NCI-H2171 treated with DMSO at 0.1 percent for 48 hours (cell line): ENCODE results near the gene OR10H1.
"Not testable (repeated sequence)": the region's sequence is repeated elsewhere in the genome, so short reads cannot be mapped to it uniquely, and the experiment has no call there.

Source experiments
- DNase-seq: peaks from one replicate; lab custom pipeline; 2025; lab: John Stamatoyannopoulos, UW

The OR10H1 gene

DNA sequence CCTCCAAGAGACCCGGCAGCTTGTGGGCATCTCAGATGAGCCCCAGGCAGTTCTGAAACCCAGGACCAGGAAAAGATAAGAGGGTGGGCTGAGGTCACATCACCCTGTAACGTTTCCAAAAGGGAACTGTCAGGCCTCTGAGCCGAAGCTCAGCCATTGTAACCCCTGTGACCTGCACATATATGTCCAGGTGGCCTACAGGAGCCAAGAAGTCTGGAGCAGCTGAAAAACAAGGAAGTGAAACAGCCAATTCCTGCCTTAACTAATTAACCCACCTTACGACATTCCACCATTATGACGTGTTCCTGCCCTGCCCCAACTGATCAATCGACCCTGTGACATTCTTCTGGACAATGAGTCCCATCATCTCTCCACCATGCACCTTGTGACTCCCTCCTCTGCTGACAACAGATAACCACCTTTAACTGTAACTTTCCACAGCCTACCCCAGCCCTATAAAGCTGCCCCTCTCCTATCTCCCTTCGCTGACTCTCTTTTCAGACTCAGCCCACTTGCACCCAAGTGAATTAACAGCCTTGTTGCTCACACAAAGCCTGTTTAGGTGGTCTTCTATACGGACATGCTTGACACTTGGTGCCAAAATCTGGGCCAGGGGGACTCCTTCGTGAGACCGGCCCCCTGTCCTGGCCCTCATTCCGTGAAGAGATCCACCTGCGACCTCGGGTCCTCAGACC is 13.3 kb upstream of the OR10H1 start:
- DNase-seq, result not testable (repeated sequence)

DNA sequence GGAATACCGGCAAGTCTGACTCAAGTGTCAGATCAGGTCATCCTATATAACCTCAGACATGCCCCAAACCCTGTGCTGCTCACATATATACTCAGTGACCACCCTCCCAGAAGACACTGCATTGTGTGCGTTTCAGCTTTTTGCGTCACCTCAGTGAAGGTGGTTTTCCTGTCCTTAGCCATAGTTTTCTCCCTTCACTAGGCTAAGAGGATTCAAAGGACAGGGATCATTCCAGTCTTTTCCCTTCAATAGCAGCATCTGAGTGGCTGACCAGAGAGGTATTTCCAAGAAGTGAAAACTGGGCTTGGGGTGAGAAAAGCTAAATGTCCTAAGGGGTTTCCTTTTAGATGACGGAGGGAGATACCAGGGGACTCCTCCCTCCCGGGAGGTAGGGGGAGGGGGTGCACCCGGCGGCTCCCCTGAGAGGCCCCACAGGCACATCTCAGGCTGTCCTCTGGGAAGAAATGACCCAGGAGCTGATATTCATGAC is 12.7 kb upstream of the OR10H1 start:
- no peak for DNase-seq

DNA sequence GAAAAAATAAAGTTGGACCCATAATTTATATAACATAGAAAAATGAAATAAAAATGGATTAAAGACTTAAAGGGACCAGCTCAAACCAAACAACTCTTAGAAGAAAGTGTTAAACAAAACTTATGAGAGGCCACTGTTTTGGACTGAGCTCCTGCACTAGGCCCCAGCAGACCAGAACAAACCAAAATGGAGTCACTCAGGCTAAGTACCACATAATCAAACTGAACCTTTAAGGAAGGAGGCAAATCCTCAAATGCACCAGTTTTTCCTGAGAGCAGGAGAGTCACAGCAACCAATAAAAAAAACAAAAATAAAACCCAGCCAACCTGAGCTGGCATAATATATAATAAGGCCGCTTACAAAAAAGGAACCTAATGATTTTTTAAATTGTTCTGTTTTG is 10.3 kb upstream of the OR10H1 start:
- DNase-seq, result no peak

DNA sequence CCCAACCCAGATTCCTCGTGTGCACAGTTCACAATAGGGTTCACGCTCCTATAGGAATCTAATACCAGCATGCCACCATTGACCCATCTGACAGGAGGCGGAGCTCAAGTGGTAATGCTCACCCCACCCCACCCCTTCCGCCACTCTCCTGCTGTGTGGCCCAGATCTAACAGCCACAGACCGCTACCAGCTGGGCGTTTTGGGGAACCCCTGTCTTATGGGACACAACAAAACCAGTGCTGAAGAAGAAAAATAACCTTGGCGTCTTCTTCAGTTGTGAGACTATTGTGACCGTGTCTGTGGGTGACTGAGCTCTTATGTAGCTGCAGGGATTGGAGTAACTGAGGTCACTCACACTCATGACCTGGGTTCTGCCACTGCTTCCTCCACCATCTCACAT is 5.2 kb upstream of the OR10H1 start:
- DNase-seq, result no peak

DNA sequence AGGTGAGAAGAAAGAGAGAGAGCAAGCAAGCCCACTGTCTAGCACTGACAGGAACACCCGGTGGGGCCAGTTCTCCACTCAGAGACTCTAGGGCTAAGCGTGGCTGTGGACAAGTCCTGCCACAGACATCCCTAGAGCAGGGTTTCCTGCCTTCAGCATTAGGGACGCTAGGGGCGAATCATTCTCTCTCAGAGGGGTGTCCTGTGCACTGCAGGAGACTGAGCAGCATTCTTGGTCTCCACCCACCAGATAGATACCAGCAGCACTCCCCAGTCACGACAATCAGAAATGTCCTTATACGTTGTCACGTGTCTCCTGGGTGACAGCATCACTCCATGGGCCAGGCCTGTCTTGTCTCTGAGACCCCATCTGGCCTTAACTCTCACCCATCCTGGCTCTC is 1.5 kb downstream of the OR10H1 start:
- no peak for DNase-seq

DNA sequence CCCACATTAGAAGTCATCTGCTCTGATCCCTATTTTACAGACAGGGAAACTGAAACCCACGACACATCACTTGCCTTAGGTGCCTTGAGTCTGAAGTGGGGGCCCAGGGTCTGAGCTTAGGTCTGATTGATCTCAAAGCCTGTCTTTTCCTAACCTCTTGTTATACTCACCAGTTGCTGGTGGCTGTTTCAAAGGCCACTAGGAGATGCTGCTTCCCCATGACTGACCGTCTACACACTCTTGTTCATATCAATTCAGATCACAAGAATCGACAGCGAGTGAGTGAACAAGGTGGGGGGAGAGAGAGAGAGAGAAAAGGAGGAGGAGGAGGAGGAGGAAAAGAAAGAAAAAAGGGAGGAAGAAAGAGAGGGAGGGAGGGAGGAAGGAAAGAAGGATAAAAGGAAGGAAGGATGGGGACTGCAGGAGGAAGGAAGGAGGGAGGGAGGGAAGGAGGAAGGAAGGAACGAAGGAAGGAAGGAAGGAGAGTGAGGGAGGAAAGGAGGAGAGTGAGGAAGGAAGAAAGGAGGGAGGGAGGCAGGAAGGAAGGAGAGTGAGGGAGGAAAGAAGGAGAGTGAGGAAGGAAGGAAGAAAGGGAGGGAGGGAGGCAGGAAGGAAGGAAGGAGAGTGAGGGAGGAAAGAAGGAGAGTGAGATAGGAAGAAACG is 3.3 kb downstream of the OR10H1 start:
- no peak for DNase-seq

DNA sequence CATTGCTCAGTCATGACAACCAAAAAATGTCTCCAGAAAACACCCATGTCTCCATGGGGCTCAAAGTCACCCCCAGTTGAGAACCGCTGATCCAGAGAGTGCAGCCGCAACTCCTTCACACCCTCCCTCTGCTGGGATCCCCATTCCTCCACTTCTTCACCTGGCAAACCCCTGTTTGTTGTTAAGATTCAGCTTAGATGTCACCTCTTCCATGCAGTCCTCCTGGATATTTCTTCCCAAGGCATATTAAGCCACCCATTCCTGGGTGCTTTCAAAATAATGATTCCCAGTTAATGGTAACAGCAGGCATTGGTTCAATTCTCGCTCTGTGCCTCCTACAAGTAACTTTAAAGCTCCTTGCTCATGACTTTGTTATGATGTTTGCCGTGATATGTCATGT is 4.0 kb downstream of the OR10H1 start:
- no peak for DNase-seq

DNA sequence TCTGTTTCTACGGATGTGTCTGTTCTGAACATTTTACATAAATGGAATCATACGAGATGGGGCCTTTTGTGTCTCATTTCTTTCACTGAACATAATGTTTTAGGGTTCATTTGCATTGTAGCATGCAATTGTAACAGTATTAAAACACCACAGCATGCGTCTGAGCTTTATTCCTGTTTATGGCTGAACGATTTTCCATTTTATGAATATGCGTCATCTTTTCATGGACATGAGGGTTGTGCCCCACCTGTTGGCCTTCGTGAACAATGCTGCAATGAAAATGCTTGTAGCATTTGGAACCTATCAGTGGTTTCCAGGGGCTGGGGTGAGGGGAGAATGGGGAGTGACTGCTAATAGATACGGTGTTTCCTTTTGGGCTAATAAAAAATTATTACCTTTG is 5.1 kb downstream of the OR10H1 start:
- DNase-seq, result no peak

DNA sequence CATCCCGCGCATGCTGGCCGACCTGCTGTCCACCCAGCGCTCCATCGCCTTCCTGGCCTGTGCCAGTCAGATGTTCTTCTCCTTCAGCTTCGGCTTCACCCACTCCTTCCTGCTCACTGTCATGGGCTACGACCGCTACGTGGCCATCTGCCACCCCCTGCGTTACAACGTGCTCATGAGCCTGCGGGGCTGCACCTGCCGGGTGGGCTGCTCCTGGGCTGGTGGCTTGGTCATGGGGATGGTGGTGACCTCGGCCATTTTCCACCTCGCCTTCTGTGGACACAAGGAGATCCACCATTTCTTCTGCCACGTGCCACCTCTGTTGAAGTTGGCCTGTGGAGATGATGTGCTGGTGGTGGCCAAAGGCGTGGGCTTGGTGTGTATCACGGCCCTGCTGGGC is 21.2 kb downstream of the OR10H1 start:
- DNase-seq, result not testable (repeated sequence)

DNA sequence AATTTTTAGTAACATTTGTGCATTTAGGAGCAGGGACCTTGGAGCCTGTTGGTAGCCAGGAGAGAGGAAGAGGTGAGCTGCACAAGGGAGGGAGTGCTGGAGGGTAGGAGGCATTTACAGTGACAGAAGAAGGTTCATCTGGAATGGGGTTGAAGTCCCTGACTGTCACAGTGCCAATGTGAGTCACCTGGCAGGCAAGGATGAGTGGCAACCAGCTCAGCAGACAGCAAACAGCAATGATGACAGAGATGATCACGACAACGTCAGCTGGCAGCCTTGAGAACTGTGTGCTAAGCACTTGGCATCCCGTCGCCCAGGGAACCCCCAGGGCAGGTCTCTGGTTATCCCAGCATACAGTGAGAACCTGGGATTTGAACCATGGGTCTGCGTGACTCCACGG is 25.4 kb downstream of the OR10H1 start:
- DNase-seq, result no peak

DNA sequence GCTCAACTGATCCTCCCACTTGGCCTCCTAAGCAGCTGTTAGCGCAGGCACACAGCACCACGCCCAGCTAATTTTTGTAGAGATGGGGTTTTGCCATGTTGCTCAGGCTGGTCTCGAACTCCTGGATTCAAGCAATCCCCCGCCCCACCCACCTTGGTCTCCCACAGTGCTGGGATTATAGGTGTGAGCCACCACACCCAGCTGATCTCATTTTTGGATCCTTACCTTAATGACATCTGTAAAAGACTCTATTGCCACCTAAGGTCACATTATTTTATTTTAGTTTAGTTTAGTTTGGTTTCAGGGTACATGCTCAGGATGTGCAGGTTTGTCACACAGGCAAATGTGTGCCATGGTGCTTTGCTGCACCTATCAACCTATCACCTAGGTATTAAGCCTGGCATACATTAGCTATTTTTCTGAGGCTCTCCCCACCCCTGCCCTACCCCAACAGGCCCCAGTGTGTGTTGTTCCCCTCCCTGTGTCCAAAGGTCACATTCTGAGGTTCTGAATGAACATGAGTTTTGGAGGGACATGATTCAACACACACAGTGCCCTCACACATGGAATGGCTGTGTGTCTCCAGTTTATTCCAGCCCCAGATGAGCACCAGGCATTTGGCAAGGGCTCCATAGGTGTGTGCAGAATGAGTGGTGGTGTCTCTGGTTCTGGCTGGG is 26.7 kb downstream of the OR10H1 start:
- DNase-seq, result no peak

DNA sequence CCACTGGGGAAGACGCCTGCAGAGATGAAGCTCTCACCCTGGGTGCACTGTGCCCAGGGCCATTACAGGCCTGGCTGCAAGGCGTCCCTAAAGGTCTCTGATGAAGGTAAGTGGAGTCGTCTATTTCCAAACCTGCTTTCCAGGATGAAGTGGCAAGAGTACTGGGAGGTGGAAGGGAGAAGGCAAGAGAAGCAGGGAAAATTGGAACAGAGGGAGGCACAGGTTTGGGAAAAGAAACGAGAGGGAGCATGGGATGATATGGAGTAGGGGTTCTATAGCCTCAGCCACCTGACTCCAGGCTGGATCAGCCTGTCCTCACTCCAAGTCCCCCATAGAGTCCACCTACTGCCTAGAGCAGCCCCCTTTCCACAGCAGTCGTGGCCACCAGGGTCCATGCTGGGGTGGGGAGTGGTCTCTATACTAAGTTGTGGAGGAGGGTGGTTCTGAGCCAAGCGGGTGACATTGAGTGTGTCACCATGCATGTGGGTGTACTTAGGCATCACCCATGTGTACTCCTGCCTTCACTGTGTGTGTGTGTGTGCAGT is 27.8 kb downstream of the OR10H1 start, which contains the start of gene OR10H5:
Gene OR10H5, plus strand, starts transcription at position 51 of the 545 bp plus-strand sequence. CDS start 6,388 bp downstream, outside the sequence.
- DNase-seq, result no peak

DNA sequence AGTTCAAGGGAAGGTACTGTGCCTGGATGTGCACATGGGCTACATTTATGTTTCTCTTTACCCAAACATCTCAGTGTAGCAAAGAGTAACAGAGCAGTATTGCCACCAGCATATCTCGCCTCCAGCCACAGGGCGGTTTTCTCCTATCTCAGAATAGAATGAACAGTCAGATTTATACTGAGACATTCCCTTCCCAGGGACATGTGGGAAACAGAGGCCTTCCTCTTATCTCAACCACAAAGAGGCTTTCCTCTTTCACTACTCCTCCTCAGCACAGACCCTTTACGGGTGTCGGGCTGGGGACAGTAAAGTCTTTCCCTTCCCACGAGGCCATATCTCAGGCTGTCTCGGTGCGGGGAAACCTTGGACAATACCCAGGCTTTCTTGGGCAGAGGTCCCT is 32.6 kb downstream of the OR10H1 start:
- not testable (repeated sequence) for DNase-seq

DNA sequence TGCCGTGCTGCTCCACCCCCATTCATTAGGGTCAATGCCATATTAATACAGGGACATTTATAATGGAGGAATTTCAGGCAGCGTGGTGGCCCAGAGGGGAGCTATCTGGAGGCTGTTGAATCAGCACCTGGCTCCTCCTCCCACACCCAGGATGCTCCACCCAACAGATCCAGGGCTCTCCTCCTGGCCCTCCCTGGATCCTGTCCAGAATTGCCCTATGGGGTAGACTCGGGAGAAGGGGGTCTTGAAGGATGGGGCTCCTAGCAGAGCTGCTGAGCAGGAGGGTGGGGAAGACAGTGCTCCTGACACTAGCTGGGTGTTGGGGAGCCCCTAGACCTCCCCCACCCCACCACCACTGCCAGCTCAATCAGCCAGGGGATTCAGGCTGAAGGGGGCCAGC is 33.3 kb downstream of the OR10H1 start:
- DNase-seq, result no peak

DNA sequence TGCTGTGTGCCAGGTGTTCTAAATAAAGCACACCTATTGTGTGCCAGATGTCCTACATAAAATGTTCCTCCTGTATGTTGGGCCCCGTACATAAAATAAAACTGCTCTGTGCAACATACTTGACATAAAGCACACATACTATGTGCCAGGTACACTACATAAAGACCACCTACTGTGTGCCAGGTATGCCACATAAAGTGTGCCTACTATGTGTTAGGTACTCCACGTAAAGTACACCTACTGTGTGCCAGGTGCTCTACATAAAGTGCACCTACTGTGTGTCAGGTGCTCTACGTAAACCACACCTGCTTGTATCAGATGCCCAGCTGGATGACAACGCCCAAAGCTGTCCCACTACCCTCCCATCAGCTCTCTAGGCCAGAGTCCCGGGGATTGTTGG is 33.8 kb downstream of the OR10H1 start:
- DNase-seq, result no peak

DNA sequence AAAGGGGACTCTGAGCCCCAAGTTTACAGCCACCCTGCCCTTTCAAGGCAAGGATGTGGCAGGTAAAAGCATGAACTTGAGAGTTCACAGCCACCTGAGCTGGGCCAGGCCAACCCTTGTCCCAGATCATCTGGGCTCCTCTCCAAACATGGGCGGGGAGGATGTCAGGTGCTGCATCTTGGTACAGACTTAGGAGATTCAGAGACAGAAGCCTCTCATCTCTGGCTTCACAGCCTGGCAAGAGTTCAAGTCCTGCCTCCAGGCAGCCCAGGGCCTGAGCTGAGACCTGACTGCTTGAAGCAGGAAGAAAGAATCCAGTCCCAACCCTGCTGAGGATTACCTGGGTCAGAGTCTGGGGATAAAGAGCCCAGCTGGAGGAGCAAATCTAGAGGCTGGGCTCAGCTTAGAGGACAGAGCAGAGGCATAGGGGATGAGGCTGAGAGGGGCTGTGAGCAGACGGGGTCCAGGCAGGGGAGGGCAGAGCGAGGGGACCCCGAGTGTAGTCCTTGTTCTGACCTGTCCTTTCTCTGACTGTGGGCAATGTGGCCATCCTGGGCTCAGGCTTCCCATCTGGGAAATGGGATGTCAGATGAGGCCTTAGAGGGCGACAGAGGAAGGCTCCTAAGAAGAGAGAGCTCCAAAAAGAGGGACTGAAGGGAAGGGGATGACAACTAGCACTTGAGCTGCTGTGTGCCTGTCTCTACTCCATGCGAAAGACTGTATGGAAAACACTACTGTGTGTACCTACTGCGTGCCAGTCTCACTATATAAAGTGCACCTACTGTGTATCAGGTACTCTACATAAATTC is 34.6 kb downstream of the OR10H1 start:
- no peak for DNase-seq

DNA sequence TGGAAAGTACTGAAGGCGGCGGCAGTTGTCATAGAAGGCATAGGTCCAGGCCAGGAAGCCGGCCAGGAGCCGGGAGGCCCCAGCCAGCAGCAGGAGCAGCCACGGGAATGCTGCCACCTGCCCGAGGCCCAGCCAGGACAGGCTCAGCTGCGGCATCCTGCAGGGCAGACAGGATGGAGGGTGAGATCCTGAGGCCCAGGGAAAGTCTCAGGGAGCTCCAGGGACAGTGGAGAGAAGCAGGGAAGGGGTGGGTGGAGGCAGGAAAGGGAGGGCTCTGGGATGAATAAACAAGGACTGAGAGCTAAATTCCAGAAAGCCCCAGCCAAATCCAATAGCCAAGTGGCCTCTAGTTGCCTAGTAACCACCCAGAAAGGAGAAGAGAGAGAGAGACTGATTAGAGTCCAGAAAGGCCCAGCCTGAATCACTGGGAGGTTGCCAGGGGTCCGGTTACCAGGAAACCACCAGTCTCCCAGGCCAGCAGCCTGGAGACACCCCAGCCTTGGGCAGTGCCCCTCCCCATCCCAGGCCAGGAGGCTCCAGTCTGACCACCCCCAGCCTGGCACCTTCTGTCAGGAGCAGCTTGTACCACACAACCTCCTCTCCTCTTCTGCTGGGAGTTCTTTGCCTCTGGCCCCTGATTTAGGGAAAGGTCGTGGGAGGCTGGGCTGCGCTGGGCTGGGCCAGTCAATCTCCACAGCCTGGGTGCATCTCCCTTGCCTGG is 35.5 kb downstream of the OR10H1 start:
- DNase-seq, result no peak

DNA sequence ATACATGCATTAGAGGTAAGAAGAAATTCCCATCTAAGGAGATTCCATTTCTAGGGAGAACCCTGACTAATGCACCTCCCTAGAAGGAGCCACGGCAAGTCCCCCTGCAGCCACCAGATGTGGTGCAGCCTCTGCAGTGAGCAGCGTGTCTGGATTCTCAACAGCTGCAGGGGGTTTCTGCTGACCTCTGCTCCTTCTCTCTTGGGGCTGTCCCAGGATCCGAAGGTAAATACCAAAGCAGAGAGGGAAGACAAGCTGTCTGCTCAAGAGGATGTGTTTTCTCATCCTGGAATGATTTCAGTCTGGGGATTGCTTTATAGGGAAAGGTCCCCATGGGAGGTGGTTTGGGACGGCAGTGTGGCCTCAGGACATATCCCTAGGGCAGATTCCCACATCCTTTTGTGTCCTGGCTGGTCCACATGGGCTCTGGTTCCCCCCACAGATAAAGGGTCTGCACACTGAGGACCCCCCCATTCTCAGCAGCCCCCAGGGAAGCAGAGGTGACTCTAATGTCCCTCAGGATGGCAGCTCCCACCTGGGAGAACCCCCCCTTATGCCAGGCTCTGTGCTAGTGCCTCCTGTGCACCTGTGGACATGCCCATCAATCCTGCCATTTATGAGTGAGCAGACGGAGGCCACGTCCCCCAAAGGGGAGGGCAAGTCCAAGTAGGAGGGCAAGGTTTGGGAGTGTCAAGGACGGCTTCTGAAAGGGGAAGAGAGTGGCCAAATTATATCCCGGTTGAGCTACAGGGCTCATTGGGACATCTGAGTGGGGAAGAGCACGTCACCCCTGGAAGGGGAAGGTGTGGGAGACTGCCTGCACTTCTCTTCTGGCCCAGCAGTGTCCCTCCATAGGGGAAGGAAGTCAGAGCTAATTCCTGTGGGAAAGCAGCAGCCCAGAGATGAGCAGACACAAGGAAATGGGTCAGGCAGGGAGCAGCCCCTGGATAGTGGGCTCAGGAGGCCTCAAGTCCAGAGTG is 38.2 kb downstream of the OR10H1 start:
- no peak for DNase-seq

DNA sequence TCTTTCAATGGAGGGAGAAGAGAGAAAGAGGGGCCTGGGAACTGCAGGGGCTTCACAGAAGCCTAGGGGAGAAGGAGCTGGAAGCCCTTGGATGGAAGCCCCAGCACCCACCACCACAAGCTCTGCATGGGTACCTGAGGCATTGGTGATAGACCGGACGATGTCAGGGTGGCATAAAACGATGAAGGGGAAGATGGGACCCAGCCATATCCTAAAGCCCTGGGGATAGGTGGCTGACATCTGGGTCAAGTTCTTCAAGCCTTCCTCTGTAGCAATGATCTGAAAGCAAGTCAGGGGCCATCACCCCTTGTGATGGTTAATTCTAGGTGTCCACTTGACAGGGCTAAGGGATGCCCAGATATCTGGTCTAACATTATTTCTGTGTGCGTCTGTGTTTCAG is 39.2 kb downstream of the OR10H1 start:
- DNase-seq, result no peak

DNA sequence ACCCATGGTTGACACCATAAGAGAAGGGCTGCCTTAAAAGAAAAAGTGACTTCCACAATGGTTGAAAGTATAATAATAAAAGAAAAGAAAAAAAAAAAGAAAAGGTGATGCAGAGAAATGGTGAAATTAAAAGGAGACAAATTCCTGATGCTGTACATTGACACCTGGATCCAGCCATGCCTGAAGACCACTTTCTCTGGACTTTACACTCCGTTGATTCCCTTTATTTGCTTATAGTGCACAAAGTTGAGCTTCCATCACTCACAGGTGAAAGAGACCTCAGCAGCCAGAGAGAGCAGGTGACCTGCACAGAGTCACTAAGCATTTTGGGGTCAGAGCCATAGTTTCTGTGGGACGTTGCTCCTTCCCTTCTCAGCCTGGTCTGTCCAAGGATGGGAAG is 40.2 kb downstream of the OR10H1 start:
- DNase-seq, result no peak
